HG03457 (cell line): ENCODE results near the gene GADD45GIP1.
"Not testable (repeated sequence)": the region's sequence is repeated elsewhere in the genome, so short reads cannot be mapped to it uniquely, and the experiment has no call there.

Experiments used
- ATAC-seq: cut with Tn5 transposase; IDR thresholded peaks from one replicate; pipeline ENCODE4 v1.9.1; 2021; ENCODE audit warnings: moderate number of reproducible peaks; ENCODE audit not compliant: unreplicated experiment

GADD45GIP1 gene

GRCh38 chr19:12965017-12965811 lies 8.2 kb upstream of the GADD45GIP1 start:
- no peak for ATAC-seq

GRCh38 chr19:12959481-12959880 lies 2.5 kb upstream of the GADD45GIP1 start:
- no peak for ATAC-seq

- not testable (repeated sequence) for ATAC-seq
These were observed 448 bp upstream of the GADD45GIP1 start for GRCh38 chr19:12957389-12957952.

- ATAC-seq: no peak
These were observed 1.0 kb downstream of the GADD45GIP1 start for GRCh38 chr19:12955996-12956395.

GRCh38 chr19:12955575-12955974 lies 1.4 kb downstream of the GADD45GIP1 start:
- not testable (repeated sequence) for ATAC-seq

GRCh38 chr19:12954612-12954962 lies 2.4 kb downstream of the GADD45GIP1 start:
- no peak for ATAC-seq

- no peak for ATAC-seq
These were observed 3.0 kb downstream of the GADD45GIP1 start for GRCh38 chr19:12953799-12954611.

- no peak for ATAC-seq
These were observed 3.8 kb downstream of the GADD45GIP1 start for GRCh38 chr19:12953138-12953798.

GRCh38 chr19:12952488-12953137 lies 4.4 kb downstream of the GADD45GIP1 start:
- no peak for ATAC-seq

- not testable (repeated sequence) for ATAC-seq
These were observed 5.0 kb downstream of the GADD45GIP1 start for GRCh38 chr19:12952050-12952449.

- no peak for ATAC-seq
These were observed 7.4 kb downstream of the GADD45GIP1 start for GRCh38 chr19:12949363-12950283.

GRCh38 chr19:12948612-12949362 lies 8.2 kb downstream of the GADD45GIP1 start:
- no peak for ATAC-seq

GRCh38 chr19:12947702-12948611 lies 9.1 kb downstream of the GADD45GIP1 start:
- ATAC-seq: no peak

- ATAC-seq: no peak
These were observed 10.1 kb downstream of the GADD45GIP1 start for GRCh38 chr19:12946731-12947496.

GRCh38 chr19:12946092-12946721 lies 10.8 kb downstream of the GADD45GIP1 start:
- ATAC-seq: peak; percentile 23

- ATAC-seq: peak; percentile 48
These were observed 11.4 kb downstream of the GADD45GIP1 start, which contains the start of gene RAD23A for GRCh38 chr19:12945479-12946091. Gene RAD23A (plus strand): TSS chr19:12945862. CDS start chr19:12945949, 87 bp downstream.
